NCI-H345 treated with DMSO at 0.1 percent for 48 hours (cell line): ENCODE data around the gene NEB.
"Not testable (repeated sequence)": the region's sequence is repeated elsewhere in the genome, so short reads cannot be mapped to it uniquely, and the experiment has no call there.

Experiments
- DNase-seq: peaks from one replicate; lab custom pipeline; 2025; ENCODE audit not compliant: unreplicated experiment; lab: John Stamatoyannopoulos, UW

NEB gene

DNA sequence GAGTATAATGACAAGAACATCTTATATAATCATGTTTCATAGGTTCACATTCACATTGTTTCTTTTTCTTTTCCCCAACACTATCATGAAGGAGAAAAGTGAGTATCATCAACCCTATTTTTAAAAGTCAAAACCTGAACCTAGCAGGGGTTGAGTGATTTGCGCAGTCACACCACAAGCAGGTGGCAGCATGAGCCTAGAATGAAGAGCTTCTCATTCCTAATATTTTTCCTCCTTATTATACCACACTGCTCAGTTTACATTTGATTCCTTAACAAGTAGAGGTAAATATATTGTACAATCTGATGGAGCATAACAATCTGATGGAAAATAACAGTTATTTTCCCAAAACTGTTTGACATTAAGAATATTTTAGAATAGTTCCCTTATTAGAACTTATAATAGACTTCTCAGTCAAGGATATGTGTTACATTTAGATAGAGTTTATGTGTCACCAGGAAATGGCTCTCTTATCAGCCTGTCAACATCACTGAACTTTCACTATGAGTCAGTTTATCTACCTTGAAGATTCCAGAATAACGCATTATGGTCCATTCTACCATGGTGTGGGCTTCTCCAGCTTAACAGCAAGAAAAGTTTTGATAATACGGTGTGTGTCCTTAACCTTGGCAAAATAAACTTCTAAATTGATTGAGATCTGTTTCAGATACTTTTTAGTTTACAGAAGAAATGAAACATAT, 119.5 kb downstream of the NEB start:
- no peak for DNase-seq

GRCh38 chr2:151614159-151614558, 120.1 kb downstream of the NEB start:
- no peak for DNase-seq

DNA sequence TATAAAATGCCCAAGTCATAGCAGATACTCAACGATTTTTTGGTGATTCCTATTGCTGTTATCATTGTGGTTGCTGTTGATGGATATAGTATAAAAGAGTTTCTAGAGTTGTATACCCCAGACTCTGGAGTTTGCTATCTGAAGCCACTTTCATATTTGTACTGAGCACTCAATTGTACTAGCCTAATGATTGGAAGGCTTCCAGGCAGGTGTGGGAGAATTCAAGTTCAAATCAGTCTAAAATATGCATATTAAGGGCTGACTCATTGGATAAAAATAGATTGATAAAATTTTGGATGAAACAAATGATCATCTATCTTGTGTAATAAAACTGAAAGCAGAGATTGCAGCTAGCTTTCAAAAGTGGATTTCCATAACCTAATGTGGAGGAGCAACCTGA, 122.9 kb downstream of the NEB start:
- DNase-seq: no peak

DNA sequence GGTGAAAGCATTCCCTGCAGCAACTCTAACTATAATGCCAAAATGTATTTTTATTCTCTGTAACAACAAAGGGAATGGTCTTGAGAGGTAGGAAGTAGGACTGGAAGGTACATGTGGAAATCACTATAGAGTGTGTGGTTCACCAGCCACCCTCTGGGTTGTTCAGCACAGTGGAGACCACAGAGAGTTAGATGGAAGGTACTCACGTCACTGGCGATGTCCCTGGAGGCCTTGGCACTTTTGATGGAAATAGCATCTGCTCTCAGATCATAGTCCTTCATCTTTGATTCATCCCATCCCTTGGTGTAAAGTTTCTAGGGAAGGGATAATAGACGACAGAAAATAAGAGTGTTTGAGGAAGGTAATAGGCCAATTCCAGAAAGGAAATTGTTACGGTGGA, 124.0 kb downstream of the NEB start:
- DNase-seq: no peak

DNA sequence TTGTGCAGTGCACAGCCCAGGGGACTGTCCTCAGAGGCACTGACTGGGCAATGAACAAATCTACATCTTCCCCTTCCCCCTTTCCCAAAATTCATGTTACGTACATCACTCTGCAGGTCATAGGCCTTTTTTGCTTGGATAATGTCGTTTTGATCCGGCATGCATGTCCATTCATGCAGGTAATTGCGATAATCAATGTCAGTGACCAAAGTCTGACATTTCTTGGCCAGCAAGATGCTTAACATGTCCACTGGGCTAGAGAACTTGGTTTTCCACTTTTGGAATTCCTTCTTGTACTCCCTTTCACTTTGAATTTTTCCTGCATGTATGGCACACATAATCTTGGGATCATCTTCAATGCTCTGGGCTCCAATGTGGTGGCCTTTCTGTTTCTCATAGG, 124.6 kb downstream of the NEB start:
- DNase-seq: no peak

DNA sequence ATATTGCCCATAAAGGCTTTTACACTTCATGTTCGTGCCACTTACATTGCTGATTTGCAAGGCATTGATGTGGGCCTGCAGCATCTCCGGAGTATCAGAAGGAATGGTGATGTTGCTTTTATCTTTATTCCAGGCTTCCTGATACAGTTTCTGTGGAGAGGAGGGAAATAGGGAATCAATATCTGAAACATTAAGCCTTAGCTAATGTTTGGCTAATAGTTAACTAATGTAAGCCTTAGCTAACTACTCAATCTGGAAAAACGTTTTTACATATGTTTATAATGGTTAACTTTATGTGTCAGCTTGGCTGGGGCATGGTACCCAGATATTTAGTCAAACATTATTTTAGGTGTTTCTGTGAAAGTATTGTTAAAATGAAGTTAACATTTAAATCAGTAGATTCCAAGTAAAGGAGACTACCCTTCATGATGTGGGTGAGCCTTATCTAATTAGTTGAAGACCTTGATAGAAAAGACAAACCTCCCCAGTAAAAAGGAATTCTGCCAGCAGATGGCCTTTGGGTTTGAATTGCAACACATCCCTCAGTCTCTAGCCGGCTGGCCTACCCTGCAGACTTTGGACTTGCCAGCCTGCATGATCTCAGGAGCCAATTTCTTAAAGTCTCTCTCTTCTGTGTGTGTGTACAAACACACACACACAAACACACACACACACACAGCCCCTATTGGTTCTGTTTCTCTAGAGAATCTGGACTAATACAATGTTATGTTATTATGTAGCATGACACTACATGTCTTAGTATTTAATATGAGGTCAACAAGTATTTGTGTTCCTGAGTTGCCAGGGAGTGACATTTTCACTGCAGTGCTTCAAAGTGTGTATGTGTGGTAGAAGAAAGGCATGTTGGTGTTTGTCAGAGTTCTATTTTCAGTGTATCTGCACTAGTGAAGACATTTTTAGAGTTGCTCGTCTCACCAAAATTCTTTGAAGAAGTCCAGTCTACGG, 126.5 kb downstream of the NEB start:
- DNase-seq: not testable (repeated sequence)

DNA sequence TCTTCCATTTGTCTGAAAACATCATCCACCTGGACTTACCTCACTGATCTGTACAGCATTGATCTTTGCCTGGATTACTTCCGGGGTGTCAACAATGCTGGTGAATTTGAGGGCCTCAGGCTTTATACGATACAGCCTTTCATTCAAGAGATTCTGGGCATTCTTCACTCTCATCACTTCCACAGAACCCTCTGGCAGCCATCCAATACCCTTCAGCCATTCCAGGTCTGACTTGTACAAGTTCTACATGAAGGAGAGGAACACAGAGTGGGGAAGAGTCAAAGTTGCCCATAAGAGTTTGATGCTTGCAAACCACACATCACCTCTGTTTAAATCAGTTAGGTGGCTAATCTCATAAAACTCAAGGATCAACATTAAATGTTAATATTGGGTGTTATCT, 130.7 kb downstream of the NEB start:
- not testable (repeated sequence) for DNase-seq

DNA sequence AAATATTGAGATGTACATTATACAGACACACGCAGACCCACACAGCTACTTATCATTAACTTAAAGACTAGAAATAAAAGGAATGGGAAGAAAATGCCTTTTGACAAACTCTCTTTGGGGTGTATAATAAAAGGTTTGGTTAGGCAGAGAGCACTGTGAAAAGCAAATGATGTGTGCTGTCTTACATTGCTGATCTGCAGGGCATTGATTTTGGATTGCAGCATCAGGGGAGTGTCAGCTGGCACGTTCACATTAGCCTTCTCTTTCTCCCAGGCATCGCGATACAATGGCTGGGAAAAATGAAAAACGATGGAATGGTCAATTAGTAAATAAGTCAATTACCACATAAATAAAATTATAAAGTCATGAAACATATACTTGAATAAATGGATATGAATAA, 131.9 kb downstream of the NEB start:
- not testable (repeated sequence) for DNase-seq

DNA sequence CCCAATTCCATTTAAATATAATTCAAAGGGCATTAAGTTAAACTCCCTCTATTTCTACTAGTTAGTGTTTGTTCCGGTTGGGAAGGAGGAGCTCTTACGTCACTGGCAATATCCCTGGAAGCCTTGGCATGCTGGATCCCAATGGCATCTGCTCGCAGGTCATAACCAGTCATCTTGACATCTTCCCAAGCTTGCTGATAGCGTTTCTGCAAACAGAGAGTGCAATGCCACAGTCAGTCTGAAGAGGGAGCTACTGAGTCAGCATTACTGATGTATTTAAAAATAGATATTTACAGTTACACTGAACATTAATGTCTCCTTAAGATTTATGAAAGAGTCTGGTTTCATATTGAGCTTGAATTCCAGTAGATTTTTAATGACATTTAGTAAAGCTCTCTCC, 132.5 kb downstream of the NEB start:
- DNase-seq: not testable (repeated sequence)

DNA sequence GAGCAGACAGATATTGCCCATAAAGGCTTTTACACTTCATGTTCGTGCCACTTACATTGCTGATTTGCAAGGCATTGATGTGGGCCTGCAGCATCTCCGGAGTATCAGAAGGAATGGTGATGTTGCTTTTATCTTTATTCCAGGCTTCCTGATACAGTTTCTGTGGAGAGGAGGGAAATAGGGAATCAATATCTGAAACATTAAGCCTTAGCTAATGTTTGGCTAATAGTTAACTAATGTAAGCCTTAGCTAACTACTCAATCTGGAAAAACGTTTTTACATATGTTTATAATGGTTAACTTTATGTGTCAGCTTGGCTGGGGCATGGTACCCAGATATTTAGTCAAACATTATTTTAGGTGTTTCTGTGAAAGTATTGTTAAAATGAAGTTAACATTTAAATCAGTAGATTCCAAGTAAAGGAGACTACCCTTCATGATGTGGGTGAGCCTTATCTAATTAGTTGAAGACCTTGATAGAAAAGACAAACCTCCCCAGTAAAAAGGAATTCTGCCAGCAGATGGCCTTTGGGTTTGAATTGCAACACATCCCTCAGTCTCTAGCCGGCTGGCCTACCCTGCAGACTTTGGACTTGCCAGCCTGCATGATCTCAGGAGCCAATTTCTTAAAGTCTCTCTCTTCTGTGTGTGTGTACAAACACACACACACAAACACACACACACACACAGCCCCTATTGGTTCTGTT, 137.2 kb downstream of the NEB start:
- not testable (repeated sequence) for DNase-seq

DNA sequence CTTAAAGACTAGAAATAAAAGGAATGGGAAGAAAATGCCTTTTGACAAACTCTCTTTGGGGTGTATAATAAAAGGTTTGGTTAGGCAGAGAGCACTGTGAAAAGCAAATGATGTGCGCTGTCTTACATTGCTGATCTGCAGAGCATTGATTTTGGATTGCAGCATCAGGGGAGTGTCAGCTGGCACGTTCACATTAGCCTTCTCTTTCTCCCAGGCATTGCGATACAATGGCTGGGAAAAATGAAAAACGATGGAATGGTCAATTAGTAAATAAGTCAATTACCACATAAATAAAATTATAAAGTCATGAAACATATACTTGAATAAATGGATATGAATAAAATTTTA, 142.4 kb downstream of the NEB start:
- not testable (repeated sequence) for DNase-seq

DNA sequence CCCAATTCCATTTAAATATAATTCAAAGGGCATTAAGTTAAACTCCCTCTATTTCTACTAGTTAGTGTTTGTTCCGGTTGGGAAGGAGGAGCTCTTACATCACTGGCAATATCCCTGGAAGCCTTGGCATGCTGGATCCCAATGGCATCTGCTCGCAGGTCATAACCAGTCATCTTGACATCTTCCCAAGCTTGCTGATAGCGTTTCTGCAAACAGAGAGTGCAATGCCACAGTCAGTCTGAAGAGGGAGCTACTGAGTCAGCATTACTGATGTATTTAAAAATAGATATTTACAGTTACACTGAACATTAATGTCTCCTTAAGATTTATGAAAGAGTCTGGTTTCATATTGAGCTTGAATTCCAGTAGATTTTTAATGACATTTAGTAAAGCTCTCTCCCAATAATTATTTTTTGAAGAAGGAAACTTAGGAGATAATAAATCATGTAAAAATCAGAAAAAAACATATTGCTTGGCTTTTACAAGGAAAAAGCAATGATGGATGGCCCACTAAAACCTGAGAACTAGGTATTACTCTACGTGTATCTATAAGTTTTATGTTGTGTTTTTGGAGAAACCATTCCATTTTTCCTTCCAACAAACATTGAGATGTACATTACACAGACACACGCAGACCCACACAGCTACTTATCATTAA, 142.9 kb downstream of the NEB start:
- DNase-seq: not testable (repeated sequence)

GRCh38 chr2:151581300-151581699, 153.0 kb downstream of the NEB start:
- not testable (repeated sequence) for DNase-seq

GRCh38 chr2:151580697-151581096, 153.6 kb downstream of the NEB start:
- DNase-seq: not testable (repeated sequence)

DNA sequence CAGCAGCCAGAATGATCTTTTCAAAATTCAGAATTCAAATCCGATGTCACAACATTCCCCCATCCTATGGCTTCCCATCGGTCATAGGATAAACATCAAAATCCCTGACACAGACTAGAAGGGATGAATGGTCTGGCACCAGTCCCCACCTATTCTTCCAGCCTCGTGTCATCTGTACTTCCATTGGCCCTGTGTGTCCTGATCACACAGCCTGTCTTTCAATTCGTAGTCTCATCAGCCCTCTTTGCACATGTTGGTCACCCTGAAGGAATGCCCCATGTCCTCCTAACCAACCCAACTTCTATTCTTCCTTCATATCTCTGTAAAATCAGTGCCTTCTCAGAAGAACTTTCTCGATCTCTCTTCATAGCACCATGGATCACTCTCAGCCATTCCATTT, 157.2 kb downstream of the NEB start:
- DNase-seq: no peak

GRCh38 chr2:151576080-151576479, 158.2 kb downstream of the NEB start:
- DNase-seq: peak; percentile 85

DNA sequence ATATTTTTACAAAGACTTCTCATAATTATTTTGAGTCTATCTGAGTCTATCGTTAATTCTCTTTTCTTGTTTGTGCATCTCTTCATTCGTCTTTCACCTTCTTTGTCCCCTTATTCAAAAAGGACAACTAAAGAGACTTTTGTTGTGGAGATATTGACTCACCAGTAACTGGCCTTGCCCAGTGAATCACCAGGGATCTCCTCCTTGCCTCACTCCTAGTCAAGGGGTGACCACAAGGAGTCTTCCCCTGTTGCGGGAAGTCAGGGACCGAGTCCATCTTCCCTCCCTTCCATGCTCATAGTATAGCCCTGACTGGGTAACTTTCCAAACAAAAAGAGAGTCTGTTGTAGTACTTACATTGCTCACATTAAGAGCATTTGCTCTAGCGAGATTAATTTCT, 158.9 kb downstream of the NEB start:
- DNase-seq: no peak

- DNase-seq: no peak
Measured at GRCh38 chr2:151570191-151570590, 164.1 kb downstream of the NEB start.

- DNase-seq: no peak
Measured at GRCh38 chr2:151569167-151569566, 165.1 kb downstream of the NEB start.

GRCh38 chr2:151568501-151568900, 165.8 kb downstream of the NEB start:
- DNase-seq: no peak

DNA sequence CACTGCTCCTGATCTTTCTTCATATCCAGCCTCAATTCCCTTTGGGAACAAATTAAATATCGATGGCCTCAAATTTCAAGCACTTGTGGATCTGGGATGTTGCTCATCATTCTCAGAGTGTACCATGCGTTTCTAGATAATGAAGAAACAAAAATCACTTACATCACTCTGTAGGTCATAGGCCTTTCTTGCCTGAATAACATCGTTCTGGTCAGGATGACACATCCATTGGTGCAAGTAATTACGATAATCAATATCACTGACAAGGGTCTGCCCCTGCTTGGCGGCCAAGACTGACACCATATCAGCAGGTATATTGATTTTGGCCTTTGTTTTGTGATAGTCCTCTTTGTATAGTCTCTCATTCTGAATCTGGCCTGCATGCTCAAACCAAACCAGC, 167.3 kb downstream of the NEB start:
- DNase-seq: no peak
